NCI-H2196 treated with DMSO at 0.1 percent for 48 hours (cell line): Measurements from ENCODE around the gene MAN1A1.

Experiments used
- DNase-seq: peaks from one replicate; lab custom pipeline; 2025; ENCODE audit not compliant: unreplicated experiment; lab: John Stamatoyannopoulos, UW

MAN1A1 gene

DNA sequence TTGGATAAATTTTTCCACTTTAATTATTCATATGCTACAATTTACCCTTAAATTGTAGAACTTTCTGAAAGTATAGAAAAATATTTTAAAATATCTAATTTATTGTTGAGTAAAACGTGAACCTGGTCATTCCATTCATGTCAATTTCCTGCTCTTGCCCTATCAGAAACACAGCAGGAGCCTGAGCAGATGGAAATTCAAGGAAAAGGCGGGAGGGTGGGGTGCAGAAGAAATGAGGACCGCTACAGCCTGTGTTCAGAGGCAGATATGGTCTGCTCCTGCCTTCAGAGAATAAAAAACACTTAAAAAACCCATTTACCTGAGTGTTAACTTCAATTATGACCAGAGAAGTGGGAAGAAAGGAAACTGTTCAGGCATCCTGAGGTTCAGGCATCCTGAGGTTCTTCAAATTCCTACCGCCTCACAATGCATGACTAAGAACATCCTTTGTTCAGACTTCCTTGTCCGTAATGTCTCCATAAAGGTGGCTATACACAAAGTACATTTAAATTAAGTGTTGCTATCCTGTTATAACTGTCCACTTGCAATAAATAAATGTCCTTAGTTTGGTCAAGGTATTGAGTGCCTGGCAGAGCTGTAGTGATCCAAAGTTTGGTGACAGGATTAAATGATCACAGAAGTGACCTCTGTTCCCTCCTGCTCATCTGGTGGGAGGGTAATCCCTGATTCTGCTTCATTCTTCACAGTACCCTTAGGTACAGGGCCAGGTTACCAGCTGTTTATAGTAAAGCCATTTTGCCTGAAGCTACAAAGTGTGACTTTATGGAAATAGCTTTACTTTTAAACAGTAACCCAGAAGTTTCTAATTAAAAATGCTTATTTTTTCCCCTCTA, 109.1 kb downstream of the MAN1A1 start:
- DNase-seq, result no peak

- peak; percentile 5 for DNase-seq
These were observed 112.3 kb downstream of the MAN1A1 start for GRCh38 chr6:119237177-119237715.

GRCh38 chr6:119234941-119235340, 114.6 kb downstream of the MAN1A1 start:
- DNase-seq, result no peak

DNA sequence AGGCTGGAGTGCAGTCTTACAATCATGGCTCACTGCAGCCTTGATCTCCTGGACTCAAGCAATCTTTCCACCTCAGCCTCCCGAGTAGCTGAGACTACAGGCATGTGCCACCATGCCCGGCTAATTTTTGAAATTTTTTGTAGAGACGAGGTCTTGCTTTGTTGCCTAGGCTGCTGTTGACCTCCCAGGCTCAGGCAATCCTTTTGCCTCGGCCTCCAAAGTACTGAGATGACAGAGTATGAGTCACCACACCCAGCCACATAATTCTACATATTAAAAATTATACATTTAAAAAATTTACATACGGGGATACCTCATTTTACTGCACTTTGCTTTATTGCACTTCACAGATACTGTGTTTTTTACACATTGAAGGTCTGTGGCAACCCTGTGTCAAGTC, 115.1 kb downstream of the MAN1A1 start:
- no peak for DNase-seq

DNA sequence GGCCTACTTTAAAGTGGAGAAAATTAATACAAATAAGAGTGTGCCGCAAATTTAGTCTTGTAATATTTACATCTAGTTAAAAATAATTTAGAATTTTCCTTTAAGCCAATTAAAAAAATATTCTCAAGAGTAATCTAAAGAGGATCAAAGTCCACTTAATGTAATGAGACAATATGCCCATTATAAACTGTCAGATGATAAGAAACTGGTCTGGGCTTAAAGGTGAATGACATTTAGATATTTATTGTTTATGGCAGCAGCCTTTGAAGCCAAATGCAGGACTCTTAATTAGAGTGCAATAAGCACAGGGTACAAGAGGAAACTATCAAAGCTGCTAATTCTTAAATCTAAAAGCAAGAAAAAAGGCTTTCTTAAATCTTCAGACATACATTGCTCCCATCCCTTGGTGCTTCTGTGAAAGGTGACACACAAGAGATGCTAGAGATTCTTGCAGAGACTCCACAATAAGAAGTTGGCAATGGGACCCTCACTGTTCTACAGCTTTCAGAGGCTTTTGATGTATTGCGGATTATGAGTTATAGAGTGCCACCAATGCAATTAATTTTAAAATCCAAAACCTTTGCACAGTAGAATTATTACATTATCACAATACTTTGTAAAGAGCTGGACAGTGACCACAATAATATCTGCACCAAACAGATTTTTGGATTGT, 116.1 kb downstream of the MAN1A1 start:
- no peak for DNase-seq

DNA sequence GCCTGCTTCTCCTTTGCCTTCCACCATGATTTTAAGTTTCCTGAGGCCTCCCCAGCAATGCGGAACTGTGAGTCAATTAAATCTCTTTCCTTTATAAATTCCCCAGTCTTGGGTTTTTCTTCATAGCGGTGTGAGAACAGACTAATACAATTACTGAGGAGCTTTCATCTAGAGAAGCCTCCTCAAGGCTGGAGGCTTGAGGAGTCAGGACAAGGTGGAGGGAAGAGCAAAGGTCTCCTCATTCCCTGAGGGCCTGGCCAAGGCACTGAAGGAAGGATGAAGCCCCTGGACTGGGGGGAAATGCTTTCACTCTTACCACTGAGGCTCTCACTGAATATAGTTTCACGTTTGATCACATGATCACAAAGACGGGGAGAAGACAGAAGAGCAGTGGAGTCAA, 118.2 kb downstream of the MAN1A1 start:
- DNase-seq, result no peak

DNA sequence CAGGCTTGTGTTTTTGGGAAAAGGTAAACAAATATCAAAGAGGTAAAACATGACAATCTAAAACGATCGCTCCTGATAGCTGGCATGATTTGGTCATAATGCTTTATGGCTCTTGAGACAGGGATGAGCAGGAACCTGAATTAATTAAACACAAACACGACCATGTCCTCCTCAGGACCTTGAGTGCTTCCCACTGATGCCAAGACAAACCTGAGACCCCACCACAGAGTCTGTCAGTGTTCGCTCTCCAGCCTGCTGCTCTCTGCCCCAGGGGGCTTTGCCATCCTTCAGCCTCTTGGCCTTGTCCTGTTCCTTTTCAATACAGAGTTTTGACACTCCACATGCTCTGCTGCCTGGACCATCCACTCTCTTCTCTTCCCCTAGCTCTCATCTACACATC, 119.4 kb downstream of the MAN1A1 start:
- DNase-seq, result no peak

GRCh38 chr6:119227377-119227776, 122.2 kb downstream of the MAN1A1 start:
- no peak for DNase-seq

- no peak for DNase-seq
These were observed 123.5 kb downstream of the MAN1A1 start for GRCh38 chr6:119226089-119226488.

GRCh38 chr6:119224095-119224701, 125.4 kb downstream of the MAN1A1 start:
- DNase-seq, result no peak

- DNase-seq, result no peak
These were observed 129.1 kb downstream of the MAN1A1 start for GRCh38 chr6:119220452-119220851.

DNA sequence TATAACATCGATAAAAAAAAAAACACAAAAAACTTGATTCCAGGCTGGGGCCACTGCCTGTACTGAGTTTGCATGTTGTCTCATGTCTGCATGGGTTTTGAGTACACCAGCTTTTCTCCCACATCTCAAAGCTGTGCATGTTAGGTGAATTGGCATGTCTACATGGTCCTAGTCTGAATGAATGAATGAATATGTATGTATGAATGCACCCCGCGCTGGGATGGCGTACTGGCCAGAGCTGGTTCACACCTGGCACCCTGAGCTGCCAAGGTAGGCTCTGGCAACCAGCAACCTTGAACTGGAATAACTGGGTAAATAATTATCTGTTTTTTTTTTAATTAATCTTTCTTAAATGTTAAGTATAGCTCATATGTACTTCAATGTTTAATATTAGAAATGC, 131.0 kb downstream of the MAN1A1 start:
- DNase-seq, result no peak

- DNase-seq, result no peak
These were observed 133.5 kb downstream of the MAN1A1 start for GRCh38 chr6:119215885-119216590.

- DNase-seq, result no peak
These were observed 134.3 kb downstream of the MAN1A1 start for GRCh38 chr6:119215309-119215708.

DNA sequence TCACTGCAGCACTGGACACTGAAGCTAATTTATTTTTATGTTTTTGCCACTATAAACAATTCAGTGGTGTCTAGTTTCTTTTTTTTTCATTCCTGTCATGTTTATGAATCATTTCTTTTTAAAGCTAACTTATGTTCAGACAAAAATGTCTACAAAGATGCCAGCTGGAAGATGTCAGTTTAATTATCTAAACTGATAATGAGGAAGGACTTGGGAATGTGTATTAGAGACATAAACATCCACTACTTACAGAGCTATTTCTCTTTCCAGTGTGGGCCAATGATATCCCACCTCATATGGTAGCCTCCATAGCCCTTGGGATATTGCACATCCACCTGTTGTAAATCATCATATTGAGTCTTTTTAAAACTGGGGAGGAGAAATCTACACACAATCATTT, 139.0 kb downstream of the MAN1A1 start:
- DNase-seq, result no peak

DNA sequence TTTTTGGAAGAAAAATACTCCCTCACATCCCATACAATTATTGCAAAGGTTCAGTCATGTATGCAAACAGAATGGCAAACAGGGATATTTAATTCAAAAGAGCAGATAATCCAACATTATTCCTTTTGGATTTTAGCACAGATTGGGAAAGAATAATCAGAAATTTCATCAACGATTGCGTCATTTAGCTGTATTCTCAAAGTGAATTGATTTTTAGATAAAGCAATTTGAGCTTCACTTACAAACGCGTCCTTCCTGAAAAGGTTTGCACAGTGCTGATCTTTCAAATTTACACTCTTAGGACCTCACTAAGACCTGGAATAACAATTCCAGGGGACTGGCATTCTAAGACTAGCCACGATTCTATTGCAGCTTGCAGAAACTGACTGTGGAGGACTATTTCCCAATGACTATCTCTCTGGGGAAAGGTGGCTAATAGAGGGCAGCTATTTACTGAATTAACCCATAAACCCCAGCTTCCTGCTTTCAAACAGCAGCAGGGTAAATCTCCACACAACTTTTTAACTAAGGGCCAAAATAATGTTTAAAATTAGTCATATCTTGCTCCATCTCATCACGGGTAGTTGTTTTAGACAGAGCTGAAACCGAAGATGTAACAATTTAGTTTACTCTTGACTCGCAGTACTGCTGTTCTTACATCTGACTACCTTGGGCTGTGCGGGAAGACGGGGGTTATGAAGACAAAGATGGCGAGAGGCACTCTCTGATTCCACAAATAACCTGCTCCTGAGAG, 139.9 kb downstream of the MAN1A1 start:
- no peak for DNase-seq

- DNase-seq, result no peak
These were observed 141.4 kb downstream of the MAN1A1 start for GRCh38 chr6:119207971-119208725.

GRCh38 chr6:119207327-119207726, 142.2 kb downstream of the MAN1A1 start:
- no peak for DNase-seq

DNA sequence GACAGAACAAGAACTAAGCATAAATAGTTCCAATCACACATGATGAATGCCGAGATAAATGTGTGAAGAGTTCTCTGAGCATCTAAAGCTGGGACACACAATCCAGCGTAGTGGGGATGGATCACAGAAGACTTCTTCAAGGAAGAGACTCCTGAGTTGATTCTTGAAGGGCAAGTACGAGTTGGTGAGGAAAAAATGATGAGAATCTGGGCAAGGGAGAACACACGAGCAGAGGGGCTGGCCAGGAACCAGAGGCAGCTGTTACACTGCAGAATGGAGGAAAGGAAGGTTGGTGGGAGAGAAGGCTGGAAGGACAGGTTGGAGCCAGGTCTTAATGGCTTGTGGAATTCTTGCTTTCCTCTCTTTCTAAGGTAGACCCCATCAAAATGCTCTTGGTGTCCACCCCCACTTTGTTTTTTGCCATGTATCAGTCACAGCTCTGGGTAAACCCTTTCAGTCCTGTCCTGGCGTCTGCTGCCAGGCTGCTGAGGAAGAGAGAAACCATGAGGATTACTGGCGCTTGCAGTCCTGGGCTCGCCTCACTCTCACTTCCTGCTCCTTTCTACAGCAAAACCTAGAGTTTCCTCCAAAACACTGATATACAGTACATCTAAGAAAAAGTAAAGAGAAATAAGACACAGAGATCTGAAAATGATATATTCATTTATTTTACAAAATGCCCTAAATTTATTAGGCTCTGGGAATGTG, 143.5 kb downstream of the MAN1A1 start:
- DNase-seq, result no peak
